Right atrium auricular region (tissue), 2 donors: ENCODE data around the gene GPR83. TPM values are rescaled to one million over a fixed set of nuclear protein-coding genes. Genes with fewer than 3 reads are reported as not detected.

Experiments used
- DNase-seq: peaks from one replicate; pipeline ENCODE4 v3.0.0-alpha.2; 2019; ENCODE audit warnings: low spot score
- H3K27ac ChIP-seq, 2 donors: fragments of 200-600 bp; sonication (generic); 1 replicate in 1 of 2; 2 replicates in 1 of 2; pipeline ENCODE4 v1.5.1; 2016 to 2019
- H3K27me3 ChIP-seq, 2 donors: fragments of 200-600 bp; sonication (generic); one replicate each; pipeline versions ENCODE4 v1.5.1 to v1.6.0; 2017 to 2019
- H3K36me3 ChIP-seq: fragments of 200-600 bp; sonication (generic); one replicate; pipeline ENCODE4 v1.5.1; 2016
- H3K4me1 ChIP-seq, 2 donors: fragments of 200-600 bp; sonication (generic); one replicate each; pipeline versions ENCODE4 v1.5.1 to v1.6.0; 2017 to 2019
- H3K4me3 ChIP-seq, 2 donors: fragments of 200-600 bp; sonication (generic); 1 replicate in 1 of 2; 2 replicates in 1 of 2; pipeline ENCODE4 v1.5.1; 2017 to 2019; ENCODE audit warnings: mild to moderate bottlenecking in 1 of 2, moderate library complexity in 1 of 2
- H3K9me3 ChIP-seq, 2 donors: fragments of 200-600 bp; sonication (generic); one replicate each; pipeline ENCODE4 v1.5.1; 2019
- total RNA-seq, 2 donors: library from RNA; depleted of rRNA; stranded (reverse); fragments of >200 nt; gene quantifications; one replicate each; pipeline ENCODE4 v1.1.0, GENCODE V29; 2016
- TF ChIP-seq, protein P1 (sequence below), 2 donors: fragments of 200-600 bp; sonication (generic); IDR thresholded peaks; one replicate each; pipeline ENCODE4 v1.5.1; 2019; ENCODE audit warnings: antibody characterized with exemption in 2 of 2

Gene GPR83
- total RNA-seq, 2 donors from 2014 or later = 0.12 TPM; not detected in 1

DNA sequence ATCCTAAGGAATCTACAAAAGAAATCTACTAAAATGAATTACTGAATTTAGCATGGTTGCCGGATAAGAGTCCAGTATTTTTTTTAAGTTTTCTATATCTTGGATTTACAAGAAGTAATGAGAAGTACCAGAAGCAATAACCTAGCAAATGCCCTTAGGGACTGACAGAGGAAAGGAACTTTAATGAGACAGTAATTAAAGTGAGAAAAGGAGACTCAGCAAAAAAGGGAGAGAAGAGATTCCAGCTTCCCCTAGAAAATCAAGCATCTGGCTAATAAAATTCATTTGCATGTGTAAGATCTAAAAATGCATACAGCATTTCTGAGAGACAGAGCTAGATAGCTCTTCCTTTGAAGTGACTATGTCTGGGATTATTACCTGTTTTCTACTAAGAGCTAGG is 57.7 kb downstream of the GPR83 start:
- no peaks in the 10 kb centered on the region for H3K4me1 ChIP-seq
- H3K9me3 ChIP-seq = no peaks in the 10 kb centered on the region
- TF ChIP-seq, protein P1, sequence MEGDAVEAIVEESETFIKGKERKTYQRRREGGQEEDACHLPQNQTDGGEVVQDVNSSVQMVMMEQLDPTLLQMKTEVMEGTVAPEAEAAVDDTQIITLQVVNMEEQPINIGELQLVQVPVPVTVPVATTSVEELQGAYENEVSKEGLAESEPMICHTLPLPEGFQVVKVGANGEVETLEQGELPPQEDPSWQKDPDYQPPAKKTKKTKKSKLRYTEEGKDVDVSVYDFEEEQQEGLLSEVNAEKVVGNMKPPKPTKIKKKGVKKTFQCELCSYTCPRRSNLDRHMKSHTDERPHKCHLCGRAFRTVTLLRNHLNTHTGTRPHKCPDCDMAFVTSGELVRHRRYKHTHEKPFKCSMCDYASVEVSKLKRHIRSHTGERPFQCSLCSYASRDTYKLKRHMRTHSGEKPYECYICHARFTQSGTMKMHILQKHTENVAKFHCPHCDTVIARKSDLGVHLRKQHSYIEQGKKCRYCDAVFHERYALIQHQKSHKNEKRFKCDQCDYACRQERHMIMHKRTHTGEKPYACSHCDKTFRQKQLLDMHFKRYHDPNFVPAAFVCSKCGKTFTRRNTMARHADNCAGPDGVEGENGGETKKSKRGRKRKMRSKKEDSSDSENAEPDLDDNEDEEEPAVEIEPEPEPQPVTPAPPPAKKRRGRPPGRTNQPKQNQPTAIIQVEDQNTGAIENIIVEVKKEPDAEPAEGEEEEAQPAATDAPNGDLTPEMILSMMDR (IDR thresholded peaks at IDR 0.05) = no peak
- H3K27me3 ChIP-seq = no peaks in the 10 kb centered on the region
- no peak overlapping the region for H3K4me3 ChIP-seq
- no peak overlapping the region for H3K27ac ChIP-seq
- no peaks in the 10 kb centered on the region for H3K36me3 ChIP-seq
- DNase-seq = no peak

DNA sequence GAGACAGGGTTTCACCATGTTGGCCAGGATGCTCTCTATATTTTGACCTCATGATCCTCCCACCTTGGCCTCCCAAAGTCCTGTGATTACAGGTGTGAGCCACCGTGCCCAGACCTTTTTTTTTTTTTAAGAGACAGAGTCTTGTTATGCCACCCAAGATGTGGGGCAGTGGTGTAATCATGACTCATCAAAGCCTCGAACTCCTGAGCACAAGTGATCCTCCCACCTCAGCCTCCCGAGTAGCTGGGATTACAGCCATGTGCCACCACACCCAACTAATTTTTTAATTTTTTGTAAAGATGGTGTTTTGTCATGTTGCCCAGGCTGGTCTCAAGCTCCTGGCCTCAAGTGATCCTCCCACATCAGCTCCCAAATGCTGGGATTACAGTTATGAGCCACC is 59.0 kb downstream of the GPR83 start:
- no peak overlapping the region for H3K27ac ChIP-seq
- no peaks in the 10 kb centered on the region for H3K9me3 ChIP-seq
- H3K4me1 ChIP-seq = no peaks in the 10 kb centered on the region
- TF ChIP-seq, protein P1 (IDR thresholded peaks at IDR 0.05) = no peak
- DNase-seq = no peak
- no peaks in the 10 kb centered on the region for H3K36me3 ChIP-seq
- no peak overlapping the region for H3K4me3 ChIP-seq
- no peaks in the 10 kb centered on the region for H3K27me3 ChIP-seq

DNA sequence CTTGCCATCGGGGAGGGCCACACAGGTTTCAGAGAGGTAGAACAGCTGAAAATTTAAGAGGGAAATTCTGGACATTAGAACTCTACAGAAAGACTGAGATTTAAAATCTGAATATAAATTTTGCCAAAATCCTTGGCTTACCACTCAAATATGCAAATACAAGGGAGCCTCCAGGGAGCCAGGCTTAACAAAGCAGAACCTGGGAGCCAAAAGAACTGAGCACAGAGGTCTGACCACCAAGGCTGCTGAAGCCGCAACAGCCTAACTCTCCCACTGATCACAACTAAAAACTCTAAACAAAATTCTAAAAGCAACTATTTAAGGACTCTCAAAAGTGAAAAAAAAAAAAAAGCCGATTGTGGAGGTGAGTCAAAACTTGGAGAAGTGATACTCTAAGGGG is 62.6 kb downstream of the GPR83 start:
- TF ChIP-seq, protein P1 (IDR thresholded peaks at IDR 0.05) = no peak
- DNase-seq = no peak
- H3K27me3 ChIP-seq = no peaks in the 10 kb centered on the region
- no peaks in the 10 kb centered on the region for H3K9me3 ChIP-seq
- H3K4me1 ChIP-seq = no peaks in the 10 kb centered on the region
- no peaks in the 10 kb centered on the region for H3K36me3 ChIP-seq
- H3K4me3 ChIP-seq = no peak overlapping the region
- no peak overlapping the region for H3K27ac ChIP-seq

DNA sequence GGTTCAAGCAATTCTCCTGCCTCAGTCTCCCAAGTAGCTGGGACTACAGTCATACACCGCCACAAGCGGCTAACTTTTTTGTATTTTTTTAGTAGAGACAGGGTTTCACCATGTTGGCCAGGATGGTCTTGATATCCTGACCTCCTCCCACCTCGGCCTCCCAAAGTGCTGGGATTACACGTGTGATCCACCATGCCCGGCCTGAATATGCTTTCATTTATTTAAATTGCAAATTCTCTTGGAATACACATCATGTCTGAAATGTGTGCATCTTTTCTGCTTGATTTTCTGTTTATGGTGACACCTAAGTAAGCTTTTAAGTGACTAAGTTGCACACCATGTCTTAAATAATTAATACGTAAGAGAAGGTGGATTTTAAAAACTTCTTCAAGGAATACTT is 65.2 kb downstream of the GPR83 start:
- no peak overlapping the region for H3K4me3 ChIP-seq
- H3K4me1 ChIP-seq = no peaks in the 10 kb centered on the region
- no peaks in the 10 kb centered on the region for H3K9me3 ChIP-seq
- no peaks in the 10 kb centered on the region for H3K27me3 ChIP-seq
- TF ChIP-seq, protein P1 (IDR thresholded peaks at IDR 0.05) = no peak
- H3K36me3 ChIP-seq = no peaks in the 10 kb centered on the region
- no peak for DNase-seq
- no peak overlapping the region for H3K27ac ChIP-seq

DNA sequence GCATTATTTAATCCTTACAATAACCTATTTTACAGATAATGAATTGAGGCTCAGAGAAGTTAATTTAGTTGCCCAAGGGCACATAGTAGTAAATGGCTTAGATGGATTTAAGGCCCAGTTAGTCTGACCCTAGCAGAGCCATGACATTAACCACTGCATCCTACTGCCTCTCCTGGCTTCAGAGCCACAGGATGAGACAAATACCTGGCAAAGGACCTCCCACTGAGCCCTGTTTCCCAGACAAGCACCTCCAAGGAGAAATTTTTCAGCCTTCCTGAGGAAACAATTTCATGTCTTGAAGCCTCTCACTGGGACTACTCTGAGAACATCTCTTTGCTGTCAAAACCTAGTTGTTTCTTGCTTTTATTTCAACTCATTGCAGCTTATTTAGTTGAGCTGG is 68.4 kb downstream of the GPR83 start:
- Histone ChIP-seq H3K4me1 (no peaks in the 10 kb centered on the region), H3K36me3 (no peaks in the 10 kb centered on the region), H3K27me3 (no peaks in the 10 kb centered on the region), H3K4me3 (no peak overlapping the region), H3K27ac (no peak overlapping the region), H3K9me3 (no peaks in the 10 kb centered on the region)
- no peak for DNase-seq
- TF ChIP-seq, protein P1 (IDR thresholded peaks at IDR 0.05) = no peak

DNA sequence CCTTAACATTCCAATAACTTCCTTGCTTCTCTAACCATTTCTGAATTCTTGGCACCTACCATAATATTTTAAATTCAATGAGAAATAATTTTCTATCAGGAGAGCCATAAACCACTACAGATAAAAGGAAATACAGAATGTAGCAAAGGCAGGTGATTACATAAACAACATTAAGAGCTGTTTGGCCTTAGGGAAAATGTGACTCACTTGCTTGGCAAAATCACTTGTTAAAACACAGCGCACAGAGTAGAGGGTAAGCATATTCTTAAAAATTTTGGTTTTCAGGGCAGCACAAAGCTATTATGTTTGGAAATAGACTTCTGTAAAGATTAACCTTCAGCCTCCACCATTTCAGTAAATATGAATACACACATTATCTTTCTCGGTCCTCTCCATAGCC is 70.4 kb downstream of the GPR83 start:
- no peak overlapping the region for H3K4me3 ChIP-seq
- no peaks in the 10 kb centered on the region for H3K27me3 ChIP-seq
- H3K27ac ChIP-seq = no peak overlapping the region
- peaks cover 0 to 8% of the 10 kb centered on the region in 2 donors for H3K9me3 ChIP-seq
- no peaks in the 10 kb centered on the region for H3K4me1 ChIP-seq
- no peaks in the 10 kb centered on the region for H3K36me3 ChIP-seq
- TF ChIP-seq, protein P1 (IDR thresholded peaks at IDR 0.05) = no peak
- DNase-seq = no peak
